Neutrophil (primary cell): Measurements from ENCODE around the gene USP20.

Experiments used
- H3K27ac ChIP-seq: fragments of 200-600 bp; sonication (generic); 2 replicates; pipeline ENCODE4 v1.5.1; 2016; ENCODE audit warnings: mild to moderate bottlenecking, moderate library complexity
- H3K27me3 ChIP-seq: fragments of 200-600 bp; sonication (generic); 2 replicates; pipeline ENCODE4 v1.6.0; 2016; ENCODE audit warnings: mild to moderate bottlenecking
- H3K36me3 ChIP-seq: fragments of 200-600 bp; sonication (generic); 2 replicates; pipeline ENCODE4 v1.5.1; 2017
- H3K4me1 ChIP-seq, 2 experiments: fragments of 200-600 bp in 1 of 2; sonication (generic) in 1 of 2; 1 replicate in 1 of 2; 2 replicates in 1 of 2; pipeline versions ENCODE4 v1.5.1 to v1.6.1; 2013 to 2016; ENCODE audit warnings: low read depth in 1 of 2, low read length in 1 of 2, mild to moderate bottlenecking in 1 of 2, moderate library complexity in 1 of 2; ENCODE audit not compliant: control insufficient read depth in 1 of 2, insufficient read depth in 1 of 2
- H3K4me3 ChIP-seq, 2 experiments: fragments of 200-600 bp in 1 of 2; sonication (generic) in 1 of 2; 1 replicate in 1 of 2; 2 replicates in 1 of 2; pipeline ENCODE4 v1.5.1; 2013 to 2016; ENCODE audit warnings: low read depth in 1 of 2, low read length in 1 of 2, mild to moderate bottlenecking in 1 of 2, moderate library complexity in 1 of 2
- H3K9me3 ChIP-seq: fragments of 200-600 bp; sonication (generic); 2 replicates; pipeline ENCODE4 v1.5.1; 2016
- CTCF ChIP-seq: fragments of 200-600 bp; sonication (generic); IDR thresholded peaks from 2 replicates; pipeline ENCODE4 v1.5.1; 2016; ENCODE audit warnings: antibody characterized with exemption

USP20 gene

GRCh38 chr9:129832982-129833381 is 2.3 kb upstream of the USP20 start:
- H3K36me3 ChIP-seq: peaks cover 49% of the 10 kb centered on the region
- TF ChIP-seq CTCF: no peak
- no peak overlapping the region for H3K4me3 ChIP-seq
- H3K9me3 ChIP-seq: no peaks in the 10 kb centered on the region
- no peak overlapping the region for H3K27ac ChIP-seq
- H3K27me3 ChIP-seq: no peaks in the 10 kb centered on the region
- peaks cover 33 to 39% of the 10 kb centered on the region in 2 experiments for H3K4me1 ChIP-seq

- Histone ChIP-seq H3K36me3 (peaks cover 34% of the 10 kb centered on the region), H3K9me3 (no peaks in the 10 kb centered on the region), H3K4me1 (peaks cover 40 to 52% of the 10 kb centered on the region in 2 experiments), H3K27me3 (no peaks in the 10 kb centered on the region), H3K27ac (peak overlapping the region; percentile 89), H3K4me3 (peak overlapping the region; percentile 96 to 99)
- TF ChIP-seq CTCF: no peak
Measured at GRCh38 chr9:129834489-129835127, 650 bp upstream of the USP20 start.

GRCh38 chr9:129835860-129836223 is 584 bp downstream of the USP20 start:
- no peak for TF ChIP-seq CTCF
- Histone ChIP-seq H3K36me3 (peaks cover 22% of the 10 kb centered on the region), H3K9me3 (no peaks in the 10 kb centered on the region), H3K4me3 (peak overlapping the region; percentile 96 to 99), H3K27ac (peak overlapping the region; percentile 89), H3K27me3 (no peaks in the 10 kb centered on the region), H3K4me1 (peaks cover 47 to 61% of the 10 kb centered on the region in 2 experiments)

GRCh38 chr9:129836311-129837007 is 1.2 kb downstream of the USP20 start:
- Histone ChIP-seq H3K36me3 (peaks cover 20% of the 10 kb centered on the region), H3K27ac (peak overlapping the region; percentile 89), H3K4me3 (peak overlapping the region; percentile 96 to 99), H3K9me3 (no peaks in the 10 kb centered on the region), H3K27me3 (no peaks in the 10 kb centered on the region), H3K4me1 (peaks cover 47 to 61% of the 10 kb centered on the region in 2 experiments)
- no peak for TF ChIP-seq CTCF

GRCh38 chr9:129838707-129839259 is 3.5 kb downstream of the USP20 start:
- TF ChIP-seq CTCF: no peak
- Histone ChIP-seq H3K4me1 (peaks cover 45 to 55% of the 10 kb centered on the region in 2 experiments), H3K4me3 (no peak overlapping the region), H3K27me3 (no peaks in the 10 kb centered on the region), H3K27ac (no peak overlapping the region), H3K36me3 (peaks cover 7% of the 10 kb centered on the region), H3K9me3 (no peaks in the 10 kb centered on the region)
